ENCODE measurements around the gene SH3RF1. TPM values are rescaled to one million over a fixed set of nuclear protein-coding genes. Genes with fewer than 3 reads are reported as not detected.

The SH3RF1 gene
- polyA plus RNA-seq, 2 donors: 1.8 to 3.1 TPM

DNA sequence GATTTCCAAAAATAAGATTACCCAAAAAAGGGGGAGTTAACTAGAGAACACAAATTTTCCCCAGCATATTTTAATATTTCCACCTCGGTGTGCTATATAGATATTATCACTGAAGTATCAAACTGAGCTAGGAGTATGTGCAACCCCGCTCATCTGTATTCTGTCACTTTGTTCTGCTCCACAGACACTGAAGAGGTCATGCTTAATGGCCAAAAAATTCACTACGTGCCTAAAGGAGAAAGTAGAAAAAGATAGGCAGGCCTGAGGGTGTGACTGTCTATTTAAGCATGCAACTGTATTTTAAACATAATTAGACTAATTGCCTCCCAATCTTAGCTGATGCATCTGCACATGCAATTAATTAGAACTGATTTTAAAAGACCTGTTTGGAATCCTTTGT is 24.5 kb downstream of the SH3RF1 start:
- no peak overlapping the region for H3K27ac ChIP-seq (ENCODE audit: low read depth in 2 of 2, low read length in 1 of 2)
- H3K9me3 ChIP-seq (ENCODE audit: control insufficient read depth in 2 of 2, insufficient read depth in 1 of 2, low read depth in 1 of 2, low read length in 1 of 2): no peaks in the 10 kb centered on the region
- H3K4me1 ChIP-seq (ENCODE audit: control insufficient read depth in 2 of 2, insufficient read depth in 2 of 2, low read length in 1 of 2): no peaks in the 10 kb centered on the region
- H3K4me3 ChIP-seq (ENCODE audit: low read depth in 1 of 2, low read length in 2 of 2): no peak overlapping the region
- H3K27me3 ChIP-seq (ENCODE audit: control insufficient read depth in 1 of 2, insufficient read depth in 2 of 2, low read length in 2 of 2): no peaks in the 10 kb centered on the region
- no peaks in the 10 kb centered on the region for H3K36me3 ChIP-seq (ENCODE audit: control insufficient read depth in 2 of 2, insufficient read depth in 2 of 2, low read length in 1 of 2)
- WGBS, 2 donors: 73 to 75% methylated on average over 3 of the region's 3 CpGs

DNA sequence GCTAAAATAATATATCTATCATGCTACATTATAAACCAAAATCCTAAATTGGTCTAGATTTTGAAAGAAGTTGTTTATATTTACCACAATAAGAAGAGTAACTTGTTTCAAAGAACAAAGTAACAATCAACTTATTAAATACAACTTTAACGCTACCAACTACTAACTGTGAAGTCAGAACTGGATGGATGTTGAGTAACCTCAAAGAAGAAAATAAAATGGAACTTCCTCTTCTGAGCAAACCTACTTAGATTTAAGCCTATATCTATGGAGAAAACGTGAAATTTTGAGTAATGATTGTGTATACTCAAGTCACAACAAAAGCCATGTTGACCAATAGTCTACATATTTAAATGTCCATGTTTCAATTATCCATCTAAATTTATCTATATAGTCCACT is 25.7 kb downstream of the SH3RF1 start:
- Histone ChIP-seq H3K4me1 (ENCODE audit: control insufficient read depth in 2 of 2, insufficient read depth in 2 of 2, low read length in 1 of 2) (no peaks in the 10 kb centered on the region), H3K4me3 (ENCODE audit: low read depth in 1 of 2, low read length in 2 of 2) (no peak overlapping the region), H3K9me3 (ENCODE audit: control insufficient read depth in 2 of 2, insufficient read depth in 1 of 2, low read depth in 1 of 2, low read length in 1 of 2) (no peaks in the 10 kb centered on the region), H3K27me3 (ENCODE audit: control insufficient read depth in 1 of 2, insufficient read depth in 2 of 2, low read length in 2 of 2) (no peaks in the 10 kb centered on the region), H3K27ac (ENCODE audit: low read depth in 2 of 2, low read length in 1 of 2) (no peak overlapping the region), H3K36me3 (ENCODE audit: control insufficient read depth in 2 of 2, insufficient read depth in 2 of 2, low read length in 1 of 2) (no peaks in the 10 kb centered on the region)
- WGBS, 2 donors: 82 to 85% methylated on average over 2 of the region's 2 CpGs

DNA sequence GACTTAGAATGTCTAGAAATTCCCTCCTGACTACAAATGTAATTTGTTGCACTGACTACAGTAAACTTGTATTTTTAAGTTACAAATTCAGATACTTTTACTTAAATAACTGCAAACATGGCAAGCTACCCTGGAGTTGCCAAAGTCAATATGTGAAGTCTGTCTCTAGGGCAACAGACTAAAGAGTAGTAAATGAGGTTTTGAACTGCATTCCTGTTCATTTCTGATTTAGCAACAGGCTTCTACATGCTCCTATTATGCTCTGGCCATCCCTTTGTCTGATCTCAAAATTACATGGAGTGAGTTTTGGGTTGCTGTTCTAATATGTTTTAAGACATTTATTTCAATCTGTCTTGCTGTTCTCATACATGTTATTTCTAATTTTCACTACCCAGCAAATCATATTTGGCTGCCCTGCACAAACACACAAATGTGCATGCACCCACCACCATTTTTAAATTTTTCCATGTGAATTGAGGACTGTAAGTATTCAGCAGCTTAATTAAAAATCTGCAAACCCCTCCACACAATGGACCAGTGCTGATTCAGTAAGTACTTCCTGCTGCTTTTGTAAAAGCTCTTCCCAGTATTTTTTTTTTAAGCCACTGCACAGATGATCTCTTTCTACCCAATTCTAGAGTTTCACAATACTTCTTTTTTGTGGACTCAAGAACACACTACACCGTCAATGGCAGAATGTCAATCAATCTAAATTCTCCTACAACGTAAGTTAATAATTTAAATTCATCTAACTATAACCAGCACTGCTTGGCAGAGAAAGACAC is 26.7 kb downstream of the SH3RF1 start:
- WGBS, 2 donors: 28 to 49% methylated on average over 2 of the region's 2 CpGs
- no peaks in the 10 kb centered on the region for H3K4me1 ChIP-seq (ENCODE audit: control insufficient read depth in 2 of 2, insufficient read depth in 2 of 2, low read length in 1 of 2)
- H3K27ac ChIP-seq (ENCODE audit: low read depth in 2 of 2, low read length in 1 of 2): no peak overlapping the region
- H3K4me3 ChIP-seq (ENCODE audit: low read depth in 1 of 2, low read length in 2 of 2): no peak overlapping the region
- H3K36me3 ChIP-seq (ENCODE audit: control insufficient read depth in 2 of 2, insufficient read depth in 2 of 2, low read length in 1 of 2): no peaks in the 10 kb centered on the region
- H3K27me3 ChIP-seq (ENCODE audit: control insufficient read depth in 1 of 2, insufficient read depth in 2 of 2, low read length in 2 of 2): no peaks in the 10 kb centered on the region
- H3K9me3 ChIP-seq (ENCODE audit: control insufficient read depth in 2 of 2, insufficient read depth in 1 of 2, low read depth in 1 of 2, low read length in 1 of 2): no peaks in the 10 kb centered on the region

DNA sequence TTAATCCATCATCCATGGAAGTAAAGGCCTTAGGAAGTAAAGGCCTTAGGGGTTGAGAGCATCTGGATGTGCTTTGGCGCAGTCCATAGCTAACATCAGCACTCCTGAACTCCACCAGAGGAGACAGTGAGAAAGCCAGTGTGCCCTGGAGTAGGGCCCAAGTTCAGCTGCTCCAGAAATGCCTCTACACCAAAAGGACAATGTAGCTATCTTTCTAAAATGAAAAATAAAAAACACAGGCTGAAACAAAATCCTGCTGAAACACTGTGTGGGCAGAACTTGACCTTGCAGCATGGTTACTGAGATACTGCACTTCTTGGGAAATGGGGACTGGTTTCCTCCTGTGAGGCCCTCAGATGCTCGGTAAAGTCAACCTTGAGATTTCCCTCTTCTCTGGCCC is 29.3 kb downstream of the SH3RF1 start:
- Histone ChIP-seq H3K27me3 (ENCODE audit: control insufficient read depth in 1 of 2, insufficient read depth in 2 of 2, low read length in 2 of 2) (no peaks in the 10 kb centered on the region), H3K9me3 (ENCODE audit: control insufficient read depth in 2 of 2, insufficient read depth in 1 of 2, low read depth in 1 of 2, low read length in 1 of 2) (no peaks in the 10 kb centered on the region), H3K4me3 (ENCODE audit: low read depth in 1 of 2, low read length in 2 of 2) (no peak overlapping the region), H3K4me1 (ENCODE audit: control insufficient read depth in 2 of 2, insufficient read depth in 2 of 2, low read length in 1 of 2) (no peaks in the 10 kb centered on the region), H3K36me3 (ENCODE audit: control insufficient read depth in 2 of 2, insufficient read depth in 2 of 2, low read length in 1 of 2) (no peaks in the 10 kb centered on the region), H3K27ac (ENCODE audit: low read depth in 2 of 2, low read length in 1 of 2) (no peak overlapping the region)
- WGBS, 2 donors: 84 to 88% methylated on average over 2 of the region's 2 CpGs

DNA sequence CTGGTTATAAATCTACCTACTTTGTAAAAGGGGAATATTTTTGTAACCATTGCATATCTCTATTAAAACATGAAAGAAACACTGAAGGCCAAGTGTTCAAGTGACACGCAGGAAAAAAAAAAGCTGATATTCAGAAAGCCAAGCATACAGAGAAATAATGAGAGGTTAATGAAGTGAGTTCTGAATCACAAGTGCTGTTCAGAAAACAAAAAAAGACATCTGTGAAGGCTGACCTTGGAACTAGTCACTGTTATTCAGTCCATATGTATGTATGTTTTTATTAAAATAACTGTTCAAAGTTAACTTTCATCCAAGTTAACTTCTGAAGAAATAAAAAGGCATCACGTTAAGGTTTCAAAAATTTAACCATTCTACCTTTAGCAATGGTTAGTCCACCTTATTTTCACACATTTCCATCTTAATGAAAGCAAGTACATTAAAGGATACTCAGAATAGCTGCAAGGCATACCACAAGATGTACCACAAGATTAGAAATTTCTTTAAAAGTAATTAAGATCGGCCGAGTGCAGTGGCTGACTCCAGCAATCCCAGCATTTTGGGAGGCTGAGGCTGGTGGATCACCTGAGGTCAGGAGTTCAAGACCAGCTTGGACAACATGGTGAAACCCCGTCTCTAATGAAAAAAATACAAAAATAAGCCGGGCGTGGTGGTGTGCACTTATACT is 31.4 kb downstream of the SH3RF1 start:
- Histone ChIP-seq H3K4me1 (ENCODE audit: control insufficient read depth in 2 of 2, insufficient read depth in 2 of 2, low read length in 1 of 2) (peaks cover 0 to 7% of the 10 kb centered on the region in 2 donors), H3K4me3 (ENCODE audit: low read depth in 1 of 2, low read length in 2 of 2) (no peak overlapping the region), H3K9me3 (ENCODE audit: control insufficient read depth in 2 of 2, insufficient read depth in 1 of 2, low read depth in 1 of 2, low read length in 1 of 2) (no peaks in the 10 kb centered on the region), H3K27me3 (ENCODE audit: control insufficient read depth in 1 of 2, insufficient read depth in 2 of 2, low read length in 2 of 2) (no peaks in the 10 kb centered on the region), H3K27ac (ENCODE audit: low read depth in 2 of 2, low read length in 1 of 2) (no peak overlapping the region), H3K36me3 (ENCODE audit: control insufficient read depth in 2 of 2, insufficient read depth in 2 of 2, low read length in 1 of 2) (no peaks in the 10 kb centered on the region)
- 65 to 74% methylated on average over 7 of the region's 7 CpGs for WGBS, 2 donors

DNA sequence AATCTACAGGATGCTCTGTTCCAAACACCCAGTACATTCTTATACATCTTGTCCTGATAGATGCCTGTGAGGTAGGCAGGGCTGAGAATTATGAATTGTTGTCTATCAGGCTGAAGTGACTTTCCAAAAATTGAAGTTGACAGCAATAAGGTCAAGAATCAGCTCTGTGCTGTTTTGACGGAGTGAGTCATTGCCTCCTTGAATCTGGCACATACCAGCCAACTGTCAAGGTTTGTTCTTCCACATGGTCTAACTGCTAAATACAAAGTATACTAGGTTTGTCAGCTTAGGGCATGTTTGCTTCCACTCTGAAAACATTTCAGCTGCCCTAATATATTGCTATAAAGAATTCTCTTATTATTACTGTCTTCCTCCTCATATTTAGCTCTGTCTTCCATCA is 32.3 kb downstream of the SH3RF1 start:
- Histone ChIP-seq H3K4me1 (ENCODE audit: control insufficient read depth in 2 of 2, insufficient read depth in 2 of 2, low read length in 1 of 2) (peaks cover 0 to 7% of the 10 kb centered on the region in 2 donors), H3K4me3 (ENCODE audit: low read depth in 1 of 2, low read length in 2 of 2) (no peak overlapping the region), H3K36me3 (ENCODE audit: control insufficient read depth in 2 of 2, insufficient read depth in 2 of 2, low read length in 1 of 2) (no peaks in the 10 kb centered on the region), H3K27me3 (ENCODE audit: control insufficient read depth in 1 of 2, insufficient read depth in 2 of 2, low read length in 2 of 2) (no peaks in the 10 kb centered on the region), H3K9me3 (ENCODE audit: control insufficient read depth in 2 of 2, insufficient read depth in 1 of 2, low read depth in 1 of 2, low read length in 1 of 2) (no peaks in the 10 kb centered on the region), H3K27ac (ENCODE audit: low read depth in 2 of 2, low read length in 1 of 2) (peak overlapping the region in 1 of 2 donors; percentile 71)
- WGBS, 2 donors: 32 to 39% methylated on average over 1 of the region's 1 CpG

DNA sequence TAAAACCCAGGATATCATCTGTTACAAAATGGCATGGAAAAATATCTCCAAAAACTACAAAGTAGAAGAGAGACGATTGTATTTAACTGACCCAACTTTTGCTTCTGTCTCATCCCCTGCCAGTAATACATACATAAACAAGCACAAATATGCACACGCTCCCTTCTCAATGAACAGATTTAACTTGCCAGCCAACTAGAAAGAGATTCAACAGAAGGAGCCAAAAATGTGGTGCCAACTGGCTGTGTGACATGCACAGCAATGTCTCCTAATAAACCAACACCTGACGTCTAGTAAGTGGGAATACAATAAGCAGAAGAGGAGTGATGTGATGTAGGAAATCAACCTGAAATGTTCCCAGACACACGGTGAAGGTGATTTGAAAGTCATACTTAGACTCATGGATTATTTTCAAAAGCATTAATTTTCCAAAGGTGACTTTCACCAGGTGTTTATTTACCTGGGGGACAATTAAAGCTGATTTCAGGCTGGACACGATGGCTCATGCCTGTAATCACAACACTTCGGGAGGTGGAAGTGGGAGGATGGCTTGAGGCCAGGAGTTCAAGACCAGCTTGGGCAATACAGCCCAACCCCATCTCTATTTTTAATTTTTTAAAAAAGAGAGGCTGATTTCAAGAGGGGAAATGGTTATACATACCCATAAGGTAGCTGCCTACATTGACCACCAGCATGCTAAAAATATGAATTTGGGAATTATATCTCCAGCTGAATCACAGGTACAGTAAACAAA is 33.7 kb downstream of the SH3RF1 start:
- no peak overlapping the region for H3K27ac ChIP-seq (ENCODE audit: low read depth in 2 of 2, low read length in 1 of 2)
- H3K27me3 ChIP-seq (ENCODE audit: control insufficient read depth in 1 of 2, insufficient read depth in 2 of 2, low read length in 2 of 2): no peaks in the 10 kb centered on the region
- no peaks in the 10 kb centered on the region for H3K9me3 ChIP-seq (ENCODE audit: control insufficient read depth in 2 of 2, insufficient read depth in 1 of 2, low read depth in 1 of 2, low read length in 1 of 2)
- WGBS, 2 donors: 32 to 39% methylated on average over 6 of the region's 6 CpGs
- H3K36me3 ChIP-seq (ENCODE audit: control insufficient read depth in 2 of 2, insufficient read depth in 2 of 2, low read length in 1 of 2): no peaks in the 10 kb centered on the region
- H3K4me3 ChIP-seq (ENCODE audit: low read depth in 1 of 2, low read length in 2 of 2): no peak overlapping the region
- H3K4me1 ChIP-seq (ENCODE audit: control insufficient read depth in 2 of 2, insufficient read depth in 2 of 2, low read length in 1 of 2): peaks cover 0 to 7% of the 10 kb centered on the region in 2 donors

DNA sequence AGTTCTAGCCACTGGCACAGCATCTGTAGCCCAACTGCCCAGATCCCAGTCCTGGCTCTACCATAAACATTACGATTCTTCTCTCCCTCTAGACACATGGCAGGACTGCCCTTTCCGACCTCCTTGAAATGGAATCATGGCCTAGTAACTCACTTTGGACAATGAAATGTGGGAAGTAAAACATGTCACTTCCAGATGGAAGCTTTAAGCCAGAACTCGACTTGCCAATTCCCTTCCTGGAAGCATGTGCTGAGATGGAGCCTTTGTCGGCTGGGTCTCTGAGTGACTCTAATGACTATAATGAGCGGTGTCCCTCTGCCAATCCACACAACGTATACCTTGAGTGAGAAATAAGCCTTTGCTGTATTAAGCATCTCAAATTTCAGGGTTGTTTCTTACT is 34.7 kb downstream of the SH3RF1 start:
- H3K36me3 ChIP-seq (ENCODE audit: control insufficient read depth in 2 of 2, insufficient read depth in 2 of 2, low read length in 1 of 2): no peaks in the 10 kb centered on the region
- no peak overlapping the region for H3K27ac ChIP-seq (ENCODE audit: low read depth in 2 of 2, low read length in 1 of 2)
- WGBS, 2 donors: 74 to 81% methylated on average over 6 of the region's 6 CpGs
- H3K4me1 ChIP-seq (ENCODE audit: control insufficient read depth in 2 of 2, insufficient read depth in 2 of 2, low read length in 1 of 2): peaks cover 0 to 9% of the 10 kb centered on the region in 2 donors
- H3K27me3 ChIP-seq (ENCODE audit: control insufficient read depth in 1 of 2, insufficient read depth in 2 of 2, low read length in 2 of 2): no peaks in the 10 kb centered on the region
- no peaks in the 10 kb centered on the region for H3K9me3 ChIP-seq (ENCODE audit: control insufficient read depth in 2 of 2, insufficient read depth in 1 of 2, low read depth in 1 of 2, low read length in 1 of 2)
- H3K4me3 ChIP-seq (ENCODE audit: low read depth in 1 of 2, low read length in 2 of 2): no peak overlapping the region

DNA sequence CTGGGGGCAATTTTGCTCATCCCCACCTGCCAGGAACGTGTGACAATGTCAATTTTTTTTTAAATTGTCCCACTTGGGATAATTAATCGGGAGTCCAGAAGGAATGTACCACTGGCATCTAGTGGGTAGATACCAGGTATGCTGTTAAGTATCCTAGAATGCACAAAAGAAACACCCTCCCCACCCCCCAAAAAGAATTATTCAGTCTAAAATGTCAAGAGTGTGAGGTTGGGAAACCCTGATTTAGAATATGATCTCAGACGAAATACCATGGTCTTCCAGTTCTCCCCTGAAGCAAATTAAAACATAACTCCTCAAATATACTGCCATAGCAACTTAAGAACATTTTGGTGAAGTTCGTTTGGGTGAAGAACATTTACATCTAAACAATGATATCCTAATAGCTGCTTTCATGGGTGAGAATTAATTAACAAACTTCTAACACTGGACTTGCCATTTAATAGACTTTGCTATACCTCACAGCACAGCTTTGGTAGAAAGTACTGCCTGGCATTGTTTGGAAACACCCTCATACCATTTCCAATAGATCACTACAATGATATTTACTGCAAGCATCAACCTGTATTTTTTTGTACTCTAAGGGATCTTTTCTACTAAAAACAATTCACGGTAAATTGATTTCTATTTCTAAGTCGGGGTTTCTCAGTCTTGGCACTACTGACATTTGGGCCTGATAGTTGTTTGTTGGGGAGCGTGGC is 36.5 kb downstream of the SH3RF1 start:
- Histone ChIP-seq H3K27me3 (ENCODE audit: control insufficient read depth in 1 of 2, insufficient read depth in 2 of 2, low read length in 2 of 2) (no peaks in the 10 kb centered on the region), H3K9me3 (ENCODE audit: control insufficient read depth in 2 of 2, insufficient read depth in 1 of 2, low read depth in 1 of 2, low read length in 1 of 2) (no peaks in the 10 kb centered on the region), H3K36me3 (ENCODE audit: control insufficient read depth in 2 of 2, insufficient read depth in 2 of 2, low read length in 1 of 2) (no peaks in the 10 kb centered on the region), H3K27ac (ENCODE audit: low read depth in 2 of 2, low read length in 1 of 2) (peak overlapping the region in 1 of 2 donors; percentile 22), H3K4me1 (ENCODE audit: control insufficient read depth in 2 of 2, insufficient read depth in 2 of 2, low read length in 1 of 2) (peaks cover 0 to 9% of the 10 kb centered on the region in 2 donors), H3K4me3 (ENCODE audit: low read depth in 1 of 2, low read length in 2 of 2) (no peak overlapping the region)
- 49 to 57% methylated on average over 7 of the region's 7 CpGs for WGBS, 2 donors
